ENCODE results near the gene GALP. TPM values are rescaled to one million over a fixed set of nuclear protein-coding genes. Genes with fewer than 3 reads are reported as not detected.
"Not testable (repeated sequence)": the region's sequence is repeated elsewhere in the genome, so short reads cannot be mapped to it uniquely, and the experiment has no call there.

The GALP gene
- total and polyA plus RNA-seq, 10 donors: not detected

DNA sequence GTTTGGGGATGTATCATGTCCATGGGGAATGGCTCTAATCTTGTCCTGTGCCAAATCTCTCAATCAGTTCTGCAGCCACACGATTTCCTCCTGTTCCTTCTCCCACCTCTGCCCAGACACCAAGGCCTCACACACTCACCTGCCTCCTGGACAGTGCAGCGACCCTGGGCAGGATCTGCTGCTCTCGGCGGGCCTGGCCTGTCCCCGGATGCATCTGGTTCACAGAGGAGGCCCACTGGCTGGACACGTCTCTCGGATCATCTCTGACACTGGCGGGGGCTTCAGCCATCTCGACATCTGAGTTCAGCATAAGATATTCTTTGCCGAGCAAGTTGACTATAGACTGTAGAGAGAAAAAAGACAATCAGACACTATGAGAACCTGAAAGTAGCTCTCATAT lies 15.9 kb downstream of the GALP start:
- H3K36me3 ChIP-seq: no peaks in the 10 kb centered on the region
- no peak for DNase-seq
- TF ChIP-seq POLR2A (IDR thresholded peaks at IDR 0.05): no peak
- no peak for TF ChIP-seq CTCF (IDR thresholded peaks at IDR 0.05 in 8 of 11, conservative IDR thresholded peaks at IDR 0.05 in 3 of 11)
- TF ChIP-seq POLR2AphosphoS5 (IDR thresholded peaks at IDR 0.05): no peak
- no peaks in the 10 kb centered on the region for H3K4me1 ChIP-seq
- peaks cover 0 to 1% (median 0%) of the 10 kb centered on the region in 7 donors for H3K27me3 ChIP-seq (replicated peaks in 1 of 7)
- no peak overlapping the region for H3K27ac ChIP-seq
- H3K4me3 ChIP-seq: no peak overlapping the region
- no peaks in the 10 kb centered on the region for H3K9me3 ChIP-seq
- WGBS, 5 donors: 78 to 91% (median 81%) methylated on average over 10 of the region's 10 CpGs
- intact Hi-C loops (cut with DNase I; ENCODE audit: low total_unique reads): no loop called here

- no peak for TF ChIP-seq POLR2AphosphoS5 (IDR thresholded peaks at IDR 0.05)
- TF ChIP-seq POLR2A (IDR thresholded peaks at IDR 0.05): no peak
- TF ChIP-seq CTCF (IDR thresholded peaks at IDR 0.05 in 8 of 11, conservative IDR thresholded peaks at IDR 0.05 in 3 of 11): no peak
- WGBS, 5 donors: 83 to 94% (median 89%) methylated on average over 12 of the region's 12 CpGs
- intact Hi-C loops (cut with DNase I; ENCODE audit: low total_unique reads): no loop called here
- Histone ChIP-seq H3K4me1 (no peaks in the 10 kb centered on the region), H3K9me3 (no peaks in the 10 kb centered on the region), H3K27me3 (replicated peaks in 1 of 7) (no peaks in the 10 kb centered on the region), H3K36me3 (no peaks in the 10 kb centered on the region), H3K4me3 (no peak overlapping the region), H3K27ac (no peak overlapping the region)
- DNase-seq: no peak
These were observed 18.3 kb downstream of the GALP start for GRCh38 chr19:56193981-56194640.

- DNase-seq: peak; percentile 23
- H3K9me3 ChIP-seq; H3K36me3 ChIP-seq; H3K4me3 ChIP-seq; H3K4me1 ChIP-seq; intact Hi-C loops (cut with DNase I; ENCODE audit: low total_unique reads); H3K27me3 ChIP-seq (replicated peaks in 1 of 7); H3K27ac ChIP-seq: not testable (repeated sequence)
- WGBS, 5 donors: 88 to 91% (median 89%) methylated on average over 21 to 23 of the region's 23 CpGs
These were observed 21.8 kb downstream of the GALP start, which contains the start of gene ZSCAN5B for GRCh38 chr19:56197646-56198045. ZSCAN5B (minus strand) TSS chr19:56197783; CDS start chr19:56193052, 4,731 bp downstream.

GRCh38 chr19:56199687-56200086 lies 23.9 kb downstream of the GALP start:
- Histone ChIP-seq H3K27ac (no peak overlapping the region), H3K4me1 (no peaks in the 10 kb centered on the region), H3K9me3 (no peaks in the 10 kb centered on the region), H3K27me3 (replicated peaks in 1 of 7) (no peaks in the 10 kb centered on the region), H3K4me3 (no peak overlapping the region), H3K36me3 (no peaks in the 10 kb centered on the region)
- intact Hi-C loops (cut with DNase I; ENCODE audit: low total_unique reads): no loop called here
- 54 to 78% (median 67%) methylated on average over 7 of the region's 7 CpGs for WGBS, 5 donors
- TF ChIP-seq POLR2A (IDR thresholded peaks at IDR 0.05) (no peak), POLR2AphosphoS5 (IDR thresholded peaks at IDR 0.05) (no peak), CTCF (IDR thresholded peaks at IDR 0.05 in 8 of 11, conservative IDR thresholded peaks at IDR 0.05 in 3 of 11) (no peak)
- DNase-seq: no peak

Measured in spleen (tissue), 11 donors.